GM21390 (cell line): ENCODE results near the gene TMEM132E.

Experiments
- ATAC-seq: cut with Tn5 transposase; IDR thresholded peaks from one replicate; pipeline ENCODE4 v1.9.1; 2021; ENCODE audit not compliant: unreplicated experiment

Gene TMEM132E

DNA sequence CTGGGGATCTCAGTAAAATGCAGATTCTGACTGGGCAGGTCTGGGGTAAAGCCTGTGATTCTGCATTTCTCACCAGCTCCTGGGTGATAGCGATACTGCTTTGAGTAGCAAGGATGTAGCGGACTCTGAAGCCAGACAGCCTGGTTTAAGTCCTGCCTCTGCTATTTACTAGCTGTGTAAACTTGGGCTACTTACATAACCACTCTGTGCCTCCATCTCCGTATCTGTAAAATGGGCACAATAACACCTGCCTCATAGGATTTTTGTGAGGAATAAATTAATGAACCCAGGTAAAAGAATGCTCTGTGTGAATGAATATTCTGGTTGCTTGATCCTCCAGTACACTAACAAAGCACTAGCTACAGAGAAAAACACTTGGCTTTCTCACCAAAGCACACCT, 54.4 kb downstream of the TMEM132E start:
- ATAC-seq, result no peak

DNA sequence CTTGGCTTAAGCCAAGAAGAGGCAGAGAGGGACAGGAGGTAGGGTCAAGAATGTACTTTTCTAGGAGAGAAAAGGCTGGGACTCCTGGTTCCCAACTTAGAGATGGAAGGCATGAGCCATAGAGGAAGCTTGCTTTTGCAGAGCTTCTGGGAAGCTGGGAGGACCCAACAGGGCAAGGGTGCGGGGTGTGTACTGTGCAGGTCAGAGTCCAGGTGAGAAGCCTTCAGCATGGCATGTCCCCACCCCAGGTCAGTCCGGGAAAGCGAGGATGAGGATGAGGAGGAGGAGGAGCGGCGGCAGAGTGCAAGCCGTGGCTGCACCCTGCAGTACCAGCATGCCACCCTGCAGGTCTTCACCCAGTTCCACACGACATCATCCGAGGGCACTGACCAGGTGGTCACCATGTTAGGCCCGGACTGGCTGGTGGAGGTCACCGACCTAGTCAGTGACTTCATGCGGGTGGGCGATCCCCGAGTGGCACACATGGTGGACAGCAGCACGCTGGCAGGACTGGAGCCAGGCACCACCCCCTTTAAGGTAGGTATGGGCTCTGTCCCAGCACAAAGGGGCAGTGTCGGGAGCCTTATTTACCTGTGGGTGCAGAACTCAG, 55.3 kb downstream of the TMEM132E start:
- no peak for ATAC-seq

DNA sequence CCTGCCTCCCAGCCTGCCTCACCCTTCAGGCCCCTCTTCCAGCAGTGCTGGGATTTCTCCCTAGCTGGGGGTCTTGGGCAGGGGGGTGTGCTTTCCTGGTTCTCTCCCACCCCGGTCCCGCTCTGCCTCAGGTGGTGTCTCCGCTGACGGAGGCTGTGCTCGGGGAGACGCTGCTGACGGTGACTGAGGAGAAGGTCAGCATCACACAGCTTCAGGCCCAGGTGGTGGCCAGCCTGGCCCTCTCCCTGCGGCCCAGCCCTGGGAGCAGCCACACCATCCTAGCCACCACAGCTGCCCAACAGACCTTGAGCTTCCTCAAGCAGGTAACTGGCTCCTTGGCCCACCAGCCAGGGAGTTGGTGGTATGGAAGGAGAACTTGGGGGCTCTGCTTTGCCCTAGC, 56.5 kb downstream of the TMEM132E start:
- ATAC-seq, result no peak

DNA sequence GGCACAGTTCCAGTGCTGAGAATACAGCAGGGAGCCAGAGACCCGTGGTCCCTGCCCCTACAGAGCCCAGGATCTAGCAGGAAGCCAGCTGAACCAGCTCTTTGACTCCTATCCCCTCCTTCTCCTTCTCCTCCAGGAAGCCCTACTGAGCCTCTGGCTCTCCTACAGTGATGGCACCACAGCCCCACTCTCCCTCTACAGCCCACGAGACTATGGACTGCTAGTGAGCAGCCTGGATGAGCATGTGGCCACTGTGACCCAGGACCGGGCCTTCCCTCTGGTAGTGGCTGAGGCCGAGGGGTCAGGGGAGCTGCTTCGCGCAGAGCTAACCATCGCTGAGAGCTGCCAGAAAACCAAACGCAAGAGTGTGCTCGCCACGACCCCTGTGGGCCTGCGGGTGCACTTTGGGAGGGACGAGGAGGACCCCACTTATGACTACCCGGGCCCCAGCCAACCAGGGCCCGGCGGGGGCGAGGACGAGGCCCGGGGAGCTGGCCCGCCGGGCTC, 57.7 kb downstream of the TMEM132E start:
- no peak for ATAC-seq

DNA sequence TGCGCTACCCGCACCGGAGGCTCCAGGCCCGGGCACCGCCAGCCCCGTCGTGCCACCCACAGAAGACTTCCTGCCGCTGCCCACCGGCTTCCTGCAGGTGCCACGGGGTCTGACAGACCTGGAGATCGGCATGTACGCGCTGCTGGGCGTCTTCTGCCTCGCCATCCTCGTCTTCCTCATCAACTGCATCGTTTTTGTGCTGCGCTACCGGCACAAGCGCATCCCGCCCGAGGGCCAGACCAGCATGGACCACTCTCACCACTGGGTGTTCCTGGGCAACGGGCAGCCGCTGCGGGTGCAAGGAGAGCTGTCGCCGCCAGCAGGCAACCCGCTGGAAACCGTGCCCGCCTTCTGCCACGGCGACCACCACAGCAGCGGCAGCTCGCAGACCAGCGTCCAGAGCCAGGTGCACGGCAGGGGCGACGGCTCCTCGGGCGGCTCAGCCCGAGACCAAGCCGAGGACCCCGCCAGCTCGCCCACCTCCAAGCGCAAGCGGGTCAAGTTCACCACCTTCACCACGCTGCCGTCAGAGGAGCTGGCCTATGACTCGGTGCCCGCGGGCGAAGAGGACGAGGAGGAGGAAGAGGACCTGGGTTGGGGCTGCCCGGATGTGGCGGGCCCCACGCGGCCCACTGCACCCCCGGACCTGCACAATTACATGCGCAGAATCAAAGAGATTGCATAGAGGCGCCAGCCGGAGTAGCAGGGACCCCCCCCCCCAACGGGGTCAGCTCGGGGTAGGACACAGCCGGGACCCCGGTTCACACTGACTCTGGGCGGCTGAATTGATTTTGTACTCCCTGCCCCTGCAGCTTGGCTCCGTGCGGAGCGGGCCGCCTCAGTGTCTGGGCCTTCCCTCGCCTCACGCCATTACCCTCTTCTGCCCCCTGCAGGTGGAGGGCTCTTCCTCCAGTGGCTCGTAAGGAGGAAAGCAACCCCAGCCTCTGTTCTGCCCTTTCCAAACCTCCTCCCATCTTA, 58.5 kb downstream of the TMEM132E start:
- peak; percentile 64 for ATAC-seq

DNA sequence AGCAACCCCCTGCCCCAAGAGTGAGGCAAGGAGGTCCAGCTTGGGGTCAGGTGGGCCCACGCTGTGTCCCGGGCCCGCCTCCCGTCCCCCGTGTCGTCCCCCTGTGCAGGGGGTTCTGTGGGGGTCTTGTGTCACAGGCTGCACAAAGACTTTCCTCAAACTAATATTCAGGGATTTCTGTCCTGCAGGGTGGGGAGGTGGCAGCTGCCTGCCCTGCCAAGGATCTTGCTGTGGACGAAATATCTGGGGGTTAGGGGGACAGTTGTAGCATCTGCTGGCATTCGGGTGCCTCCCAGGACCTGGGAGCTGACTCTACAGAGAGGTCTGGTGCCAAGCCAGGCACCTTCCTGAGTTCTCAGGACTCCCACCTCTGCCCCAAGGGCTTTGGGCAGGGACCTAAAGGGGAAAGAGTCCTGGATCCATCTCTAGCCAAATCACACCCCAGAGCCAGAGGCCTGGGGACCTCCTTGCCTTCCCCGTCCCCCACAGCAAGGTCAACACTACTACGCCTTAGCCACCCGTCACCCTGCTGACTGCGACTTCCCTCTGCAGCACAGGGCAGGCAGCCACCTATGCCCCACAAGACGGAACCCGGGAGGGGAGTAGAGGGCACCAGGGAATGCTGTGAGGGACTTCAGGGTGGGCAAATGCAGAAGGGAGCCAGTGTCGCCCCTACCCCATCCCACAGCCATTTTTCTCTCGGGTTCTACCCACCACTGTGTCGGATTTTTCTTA, 59.3 kb downstream of the TMEM132E start:
- ATAC-seq, result no peak

DNA sequence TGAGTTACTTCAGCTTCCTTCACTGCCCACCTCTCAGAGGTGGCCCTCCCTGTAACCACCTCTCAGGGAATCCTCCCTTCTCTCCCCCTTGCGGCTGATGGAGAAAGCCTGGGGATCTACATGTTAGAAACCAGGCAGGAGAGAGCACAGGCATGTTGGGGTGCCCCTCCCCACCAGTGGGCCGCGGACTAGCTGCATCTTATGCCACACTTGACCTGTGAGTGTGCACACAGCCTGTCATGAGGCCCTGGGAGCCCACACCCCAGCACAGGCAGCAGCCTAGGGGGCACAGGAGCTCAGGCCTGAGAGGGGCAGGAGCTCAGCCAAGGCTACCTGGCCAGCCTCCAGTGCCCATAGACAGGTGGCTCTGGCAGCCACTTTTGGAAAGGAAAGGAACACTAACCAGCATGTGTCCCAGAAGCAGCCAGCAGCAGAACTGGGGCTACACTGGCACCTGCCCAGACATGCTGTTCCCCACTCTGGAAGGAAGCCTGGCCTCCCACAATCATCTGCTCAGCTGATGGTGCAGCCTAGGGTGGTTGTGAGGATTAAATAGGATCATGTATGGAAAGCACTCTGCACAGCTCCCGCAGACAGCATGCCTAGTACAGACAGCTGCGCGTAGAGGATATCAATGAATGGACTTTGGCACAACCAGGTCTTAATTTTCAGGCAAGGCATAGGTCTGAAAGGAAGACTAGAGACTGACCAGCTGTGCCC, 60.5 kb downstream of the TMEM132E start:
- no peak for ATAC-seq

DNA sequence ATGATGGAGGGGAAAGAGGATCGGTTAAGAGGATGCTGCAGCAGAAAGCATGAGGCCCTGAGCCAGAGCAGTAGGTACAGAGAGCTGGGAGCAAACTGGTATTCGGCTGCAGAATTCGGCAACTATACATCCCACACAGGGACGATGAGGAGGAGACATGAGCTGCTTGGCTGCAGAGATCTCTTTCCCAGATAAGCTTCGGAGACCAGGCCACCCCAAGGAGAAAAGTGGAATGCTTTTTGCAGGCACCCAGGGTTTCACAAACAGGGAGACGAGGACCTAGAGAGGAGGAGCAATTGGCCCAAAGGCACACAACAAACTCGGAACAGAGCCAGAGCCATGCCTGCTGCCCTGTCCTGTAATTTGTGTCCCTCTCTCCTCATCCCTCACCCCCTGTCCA, 62.0 kb downstream of the TMEM132E start:
- no peak for ATAC-seq

DNA sequence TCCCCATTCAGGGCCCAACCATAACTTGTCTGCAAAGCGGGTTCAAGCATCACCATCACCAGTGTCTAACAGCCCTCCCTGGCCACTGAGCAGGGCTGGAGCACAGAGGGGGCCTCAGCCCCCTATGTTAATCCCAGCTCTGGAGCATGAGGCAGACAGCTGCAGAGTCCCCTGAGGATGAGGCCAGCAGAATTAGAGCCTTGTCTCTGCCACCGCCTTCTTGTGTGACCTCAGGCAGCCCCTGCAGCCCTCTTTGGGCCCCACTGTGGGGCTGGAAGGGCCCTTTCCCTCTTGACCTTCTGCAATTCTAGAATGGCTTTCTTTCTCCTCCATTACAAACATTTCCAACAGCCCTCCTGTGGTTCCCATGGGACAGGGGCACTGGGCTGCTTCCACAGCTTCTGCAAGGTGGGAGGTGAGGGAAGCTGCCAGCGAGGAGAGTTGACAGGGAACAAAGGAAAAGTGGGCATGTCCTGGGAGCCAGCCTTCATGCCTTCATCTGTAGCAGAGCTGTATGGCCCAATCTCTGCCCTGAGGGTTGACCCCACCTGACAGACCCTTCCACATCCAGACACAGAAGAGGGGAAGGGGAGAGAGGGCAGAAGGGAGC, 65.7 kb downstream of the TMEM132E start:
- ATAC-seq, result no peak

DNA sequence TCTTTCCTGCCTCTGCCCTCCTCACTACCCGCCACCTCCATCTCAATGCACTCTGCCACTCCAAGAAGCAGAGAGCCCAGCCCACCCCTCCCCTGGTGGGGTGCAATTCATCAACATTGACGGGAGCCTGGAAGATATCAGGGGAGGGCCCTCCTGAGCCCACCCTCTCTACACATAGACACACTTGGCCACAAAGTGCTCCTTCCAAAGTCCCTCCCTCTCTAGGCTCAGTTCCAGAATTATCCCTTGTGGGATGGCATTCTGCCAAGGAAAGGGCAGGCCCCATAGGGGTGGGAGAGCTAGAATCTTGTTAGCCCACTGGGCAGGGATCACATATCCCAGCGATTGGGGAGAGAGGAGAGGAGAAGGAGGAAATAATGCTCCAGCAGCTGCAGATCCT, 66.2 kb downstream of the TMEM132E start:
- ATAC-seq, result no peak

DNA sequence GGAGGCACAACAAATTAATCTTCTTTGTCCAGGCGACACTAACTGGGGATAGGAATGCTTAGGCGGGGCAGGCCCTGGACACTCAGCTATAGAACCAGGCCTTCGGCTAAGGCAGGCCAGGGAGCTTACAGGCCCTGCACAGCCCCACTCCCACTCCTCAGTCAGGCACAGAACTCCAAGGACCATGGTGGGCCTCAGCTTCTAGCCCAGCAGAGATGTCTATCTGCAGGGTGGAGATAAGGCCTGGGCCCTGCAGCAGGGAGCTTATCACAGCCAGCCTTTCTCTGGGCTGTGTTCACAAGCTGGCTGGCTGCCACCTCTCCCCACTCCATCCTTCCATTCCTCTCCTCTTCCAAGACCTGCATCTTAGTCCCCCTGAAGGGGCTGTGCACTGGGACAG, 68.1 kb downstream of the TMEM132E start:
- no peak for ATAC-seq

DNA sequence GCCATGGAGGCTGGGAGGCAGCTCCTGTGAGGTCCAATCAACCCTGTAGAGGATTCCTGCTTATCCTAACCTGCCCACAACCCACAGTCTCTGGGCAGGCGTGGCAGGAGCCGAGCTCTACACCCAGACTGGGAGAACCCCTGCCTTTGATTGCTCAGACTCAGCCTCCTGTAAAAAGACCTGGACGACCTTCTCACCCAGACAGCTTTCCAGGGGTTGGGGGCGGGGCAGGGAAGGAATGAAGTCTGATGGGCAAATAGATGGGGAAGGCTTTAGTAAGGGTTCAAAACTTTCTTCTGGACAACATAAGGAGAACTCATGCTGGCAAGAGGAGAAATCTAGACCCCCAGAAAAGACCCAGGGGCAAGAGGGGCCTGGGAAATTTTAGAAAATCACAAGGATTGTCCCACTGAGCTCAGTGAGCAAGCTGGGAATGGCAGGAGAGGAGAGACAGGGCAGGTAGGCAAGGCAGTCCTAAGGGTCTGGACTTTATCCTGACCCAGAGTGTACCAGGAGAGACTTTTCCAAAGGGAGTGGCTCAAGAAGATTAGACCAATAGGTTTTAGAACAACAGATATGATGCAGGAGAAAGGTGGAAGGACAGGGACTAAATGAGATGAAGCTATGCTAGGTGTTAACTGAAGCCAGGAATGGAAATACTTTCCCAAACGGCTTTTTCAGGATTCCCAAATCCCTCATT, 70.8 kb downstream of the TMEM132E start:
- no peak for ATAC-seq

DNA sequence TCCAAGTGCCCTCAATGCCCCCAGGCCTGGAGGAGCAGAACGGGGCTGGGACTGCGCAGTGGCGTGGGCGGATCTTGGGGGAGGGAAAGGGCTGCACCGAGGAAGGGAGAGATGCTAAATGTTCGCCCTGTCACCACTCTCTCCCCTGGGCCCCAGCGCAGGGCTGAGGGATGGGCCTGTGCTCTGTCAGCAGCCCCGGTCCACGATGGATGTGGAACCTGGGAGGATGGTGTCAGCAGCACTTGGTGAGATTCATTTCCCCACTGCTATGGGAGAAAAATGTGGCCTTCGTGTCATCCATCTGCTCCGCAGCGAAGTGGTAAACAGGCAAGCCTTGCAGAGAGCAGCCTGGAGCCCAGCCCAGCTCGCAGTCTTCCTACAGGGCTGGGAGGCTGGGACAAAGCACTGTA, 72.0 kb downstream of the TMEM132E start:
- ATAC-seq, result no peak

DNA sequence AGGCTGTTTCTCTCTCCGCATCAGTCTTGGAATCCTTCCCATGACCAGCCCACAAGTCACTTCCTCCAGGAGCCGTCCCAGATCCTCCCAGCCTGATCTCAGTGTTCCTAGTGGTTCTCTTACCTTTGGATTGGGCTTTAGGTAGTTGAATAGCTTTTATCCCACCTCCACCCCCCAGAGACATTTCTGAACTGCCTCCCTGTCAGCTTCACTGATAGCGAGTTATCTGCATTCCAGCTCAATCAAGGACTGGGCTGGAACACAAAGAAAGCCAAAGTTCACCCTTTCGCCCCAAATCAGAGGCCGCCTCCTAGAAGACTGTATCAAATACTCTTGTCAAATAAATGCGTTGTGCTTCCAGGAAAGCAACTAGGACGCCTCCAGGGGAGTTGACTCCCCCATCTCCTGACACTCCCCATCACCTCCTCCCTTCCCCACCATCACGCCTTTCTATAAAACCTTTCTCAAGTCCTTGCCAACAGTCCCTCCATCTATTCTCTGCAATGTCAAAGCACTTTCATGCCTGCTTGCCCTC, 72.7 kb downstream of the TMEM132E start:
- no peak for ATAC-seq

DNA sequence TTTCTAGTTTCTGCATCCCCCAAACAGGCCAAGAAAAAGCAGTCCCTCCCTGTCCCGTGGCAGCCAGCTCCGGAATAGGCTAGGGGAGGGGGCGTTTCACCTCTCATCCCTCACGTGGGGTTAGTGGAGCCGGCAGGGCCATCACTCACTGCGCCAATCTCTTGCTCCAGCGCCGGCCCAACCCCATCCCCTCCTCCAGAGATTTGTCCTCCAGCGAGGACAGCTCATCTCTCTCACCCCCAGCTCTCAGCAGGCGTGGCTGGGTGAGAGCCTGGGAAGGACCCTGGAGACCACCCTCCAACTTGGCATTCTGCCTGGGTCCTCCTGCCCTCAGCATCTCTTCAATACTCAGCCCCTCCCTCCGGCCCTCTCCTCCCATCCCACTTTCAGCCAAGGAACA, 74.1 kb downstream of the TMEM132E start:
- no peak for ATAC-seq

DNA sequence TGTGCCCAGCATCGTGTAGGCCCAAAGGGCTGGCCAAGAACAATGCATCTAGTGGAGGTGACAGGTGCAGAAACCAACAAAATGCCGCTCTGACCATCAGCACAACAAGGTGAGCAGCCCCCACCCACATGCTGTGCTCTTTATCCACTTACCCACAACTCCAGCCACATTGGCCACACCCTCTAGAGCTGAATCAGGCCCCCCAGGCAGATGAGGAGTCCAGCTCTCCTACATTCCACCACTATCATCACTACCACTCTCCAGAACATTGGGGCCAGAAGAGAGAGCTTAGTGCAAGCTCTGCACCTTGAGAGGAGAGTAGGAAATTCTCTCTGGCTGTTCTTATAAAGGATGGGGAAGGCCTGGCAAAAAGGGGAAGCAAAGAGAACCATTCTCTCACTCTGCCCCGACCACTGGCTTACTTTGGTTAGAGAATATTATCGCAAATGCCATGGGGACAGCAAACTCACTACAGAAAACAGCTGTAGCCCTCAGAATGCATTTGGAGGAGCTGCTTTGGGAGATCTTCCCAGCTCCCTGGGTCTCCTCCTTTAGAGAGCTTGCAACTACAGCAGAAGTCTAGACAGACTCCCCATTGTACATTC, 75.0 kb downstream of the TMEM132E start:
- no peak for ATAC-seq

DNA sequence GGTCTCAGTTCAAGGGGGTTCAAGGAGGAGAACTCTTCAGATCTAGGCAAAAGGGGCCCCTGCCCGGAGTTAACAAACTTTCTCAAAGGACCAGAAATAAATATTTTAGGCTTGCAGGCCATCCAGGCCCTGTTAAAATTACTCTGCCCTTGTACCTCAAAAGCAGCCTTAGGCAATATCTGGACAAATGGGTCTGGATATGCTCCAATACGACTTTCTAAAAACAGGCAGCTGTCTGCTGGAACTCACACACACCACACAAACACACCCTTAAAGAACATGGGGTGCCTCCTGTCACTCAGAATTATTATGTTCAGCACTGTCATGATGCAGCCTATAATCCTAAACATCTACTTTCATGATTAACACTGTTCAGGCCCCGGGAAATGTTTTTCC, 75.5 kb downstream of the TMEM132E start:
- ATAC-seq, result no peak

DNA sequence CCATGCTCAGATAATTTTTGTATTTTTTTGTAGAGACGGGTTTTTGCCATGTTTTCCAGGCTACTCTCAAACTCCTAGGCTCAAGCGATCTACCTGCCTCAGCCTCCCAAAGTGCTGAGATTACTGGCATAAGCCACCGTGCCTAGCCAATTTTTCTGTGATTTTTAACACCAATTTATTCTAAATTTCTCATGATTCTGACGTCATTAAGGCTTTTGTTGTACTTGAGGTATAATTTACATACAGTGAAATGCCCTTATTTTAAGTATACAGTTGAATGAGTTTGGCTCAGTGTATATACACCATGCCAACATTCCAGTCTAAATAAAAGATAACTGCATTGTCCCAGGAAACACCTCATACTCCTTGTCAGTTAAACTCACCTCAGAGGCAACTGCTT, 77.4 kb downstream of the TMEM132E start:
- no peak for ATAC-seq
